H9 (cell line): Measurements from ENCODE around the gene TBC1D25. TPM values are rescaled to one million over a fixed set of nuclear protein-coding genes. Genes with fewer than 3 reads are reported as not detected.

Experiments
- DNase-seq: peaks from one replicate; pipeline ENCODE4 v3.0.0-alpha.2; 2017
- H2AFZ ChIP-seq: one replicate; pipeline ENCODE4 v1.6.1; 2013; ENCODE audit warnings: mild to moderate bottlenecking, low read length, control low read depth, moderate library complexity
- H2AK5ac ChIP-seq: 2 replicates; pipeline ENCODE4 v1.6.1; 2013; ENCODE audit warnings: low read length, control low read depth, mixed read lengths; ENCODE audit not compliant: insufficient read length
- H2BK120ac ChIP-seq: one replicate; pipeline ENCODE4 v1.6.1; 2013; ENCODE audit warnings: low read depth, mild to moderate bottlenecking, low read length, control low read depth, inconsistent platforms; ENCODE audit not compliant: poor library complexity, severe bottlenecking
- H2BK12ac ChIP-seq: 2 replicates; pipeline ENCODE4 v1.6.1; 2013; ENCODE audit warnings: low read length, control low read depth, mixed read lengths, low read depth; ENCODE audit not compliant: insufficient read length
- H2BK15ac ChIP-seq: 2 replicates; pipeline ENCODE4 v1.6.1; 2013; ENCODE audit warnings: low read depth, low read length, control low read depth
- H2BK20ac ChIP-seq: one replicate; pipeline ENCODE4 v1.6.1; 2013; ENCODE audit warnings: low read depth, mild to moderate bottlenecking, low read length, control low read depth, inconsistent platforms; ENCODE audit not compliant: poor library complexity, severe bottlenecking
- H2BK5ac ChIP-seq: 2 replicates; pipeline ENCODE4 v1.6.1; 2013; ENCODE audit warnings: low read length, control low read depth, mixed read lengths; ENCODE audit not compliant: insufficient read length
- H3K14ac ChIP-seq: 2 replicates; pipeline ENCODE4 v1.6.1; 2013; ENCODE audit warnings: low read length, control low read depth; ENCODE audit not compliant: insufficient read depth
- H3K18ac ChIP-seq: 2 replicates; pipeline ENCODE4 v1.6.1; 2013; ENCODE audit warnings: low read depth, mild to moderate bottlenecking, mixed read lengths, low read length, control low read depth; ENCODE audit not compliant: insufficient read length
- H3K23ac ChIP-seq: 2 replicates; pipeline ENCODE4 v1.6.1; 2013; ENCODE audit warnings: low read length, control low read depth, mixed read lengths, low read depth; ENCODE audit not compliant: insufficient read length
- H3K23me2 ChIP-seq: 2 replicates; pipeline ENCODE4 v1.6.1; 2013; ENCODE audit warnings: low read depth, mild to moderate bottlenecking, mixed read lengths, low read length, control low read depth; ENCODE audit not compliant: insufficient read length, poor library complexity, severe bottlenecking
- H3K27ac ChIP-seq: 2 replicates; pipeline ENCODE4 v1.5.1; 2013; ENCODE audit warnings: low read length, control low read depth, mixed read lengths, low read depth; ENCODE audit not compliant: insufficient read length
- H3K27me3 ChIP-seq: 2 replicates; pipeline ENCODE4 v1.6.1; 2013; ENCODE audit warnings: low read length, control low read depth, inconsistent platforms; ENCODE audit not compliant: insufficient read depth
- H3K4ac ChIP-seq: 2 replicates; pipeline ENCODE4 v1.6.1; 2013; ENCODE audit warnings: low read depth, mild to moderate bottlenecking, control low read depth, inconsistent platforms, low read length, moderate library complexity
- H3K4me1 ChIP-seq: 2 replicates; pipeline ENCODE4 v1.6.1; 2013; ENCODE audit warnings: low read length, control low read depth, inconsistent platforms; ENCODE audit not compliant: insufficient read depth
- H3K4me2 ChIP-seq: 2 replicates; pipeline ENCODE4 v1.6.1; 2013; ENCODE audit warnings: low read length, control low read depth, mixed read lengths; ENCODE audit not compliant: insufficient read length, insufficient read depth
- H3K56ac ChIP-seq: 2 replicates; pipeline ENCODE4 v1.6.1; 2013; ENCODE audit warnings: low read depth, mild to moderate bottlenecking, mixed read lengths, low read length, control low read depth; ENCODE audit not compliant: insufficient read length
- H3K79me1 ChIP-seq: 2 replicates; pipeline ENCODE4 v1.6.1; 2013; ENCODE audit warnings: low read depth, mild to moderate bottlenecking, moderate library complexity, low read length, control low read depth, inconsistent platforms; ENCODE audit not compliant: insufficient read depth, poor library complexity, severe bottlenecking
- H3K79me2 ChIP-seq: 2 replicates; pipeline ENCODE4 v1.6.1; 2013; ENCODE audit warnings: low read length, control low read depth, inconsistent platforms; ENCODE audit not compliant: insufficient read depth
- H3K9ac ChIP-seq: 2 replicates; pipeline ENCODE4 v1.6.1; 2013; ENCODE audit warnings: low read length, control low read depth, mixed read lengths; ENCODE audit not compliant: insufficient read length; ENCODE audit errors: extremely low read depth
- H3K9me3 ChIP-seq: one replicate; pipeline ENCODE4 v1.6.1; 2013; ENCODE audit warnings: low read depth, low read length, inconsistent platforms; ENCODE audit not compliant: control insufficient read depth
- H3T11ph ChIP-seq: one replicate; pipeline ENCODE4 v1.6.1; 2013; ENCODE audit warnings: mild to moderate bottlenecking, low read length, control low read depth, inconsistent platforms
- H4K20me1 ChIP-seq: one replicate; pipeline ENCODE4 v1.6.1; 2013; ENCODE audit not compliant: control insufficient read depth, insufficient read length, insufficient read depth
- H4K5ac ChIP-seq: 2 replicates; pipeline ENCODE4 v1.6.1; 2013; ENCODE audit warnings: low read depth, mild to moderate bottlenecking, mixed read lengths, low read length, control low read depth; ENCODE audit not compliant: insufficient read length
- H4K8ac ChIP-seq: replicated peaks from 2 replicates; pipeline ENCODE4 v1.6.1; 2013; ENCODE audit warnings: low read length, control low read depth, mixed read lengths, low read depth; ENCODE audit not compliant: insufficient read length
- H4K91ac ChIP-seq: 2 replicates; pipeline ENCODE4 v1.6.1; 2013; ENCODE audit warnings: low read depth, mild to moderate bottlenecking, moderate library complexity, mixed read lengths, low read length, control low read depth; ENCODE audit not compliant: insufficient read length
- H3K27ac Mint-ChIP-seq, 3 experiments: 2 replicates in 2 of 3; 3 replicates in 1 of 3; pipeline ENCODE4 v1.8.0; 2020 to 2021; ENCODE audit warnings: mixed read lengths in 3 of 3, mild to moderate bottlenecking in 1 of 3, moderate library complexity in 1 of 3
- H3K27me3 Mint-ChIP-seq: 2 replicates; pipeline ENCODE4 v1.8.0; 2021; ENCODE audit warnings: low read depth, mild to moderate bottlenecking, moderate library complexity, mixed read lengths
- H3K36me3 Mint-ChIP-seq, 3 experiments: 2 replicates in 2 of 3; 3 replicates in 1 of 3; pipeline ENCODE4 v1.8.0; 2020 to 2021; ENCODE audit warnings: low read depth in 3 of 3, mixed read lengths in 3 of 3; ENCODE audit not compliant: insufficient read depth in 1 of 3
- H3K4me1 Mint-ChIP-seq, 2 experiments: 2 replicates each; pipeline ENCODE4 v1.8.0; 2020; ENCODE audit warnings: mixed read lengths in 2 of 2
- H3K4me3 Mint-ChIP-seq, 2 experiments: 2 replicates in 1 of 2; 3 replicates in 1 of 2; pipeline ENCODE4 v1.8.0; 2020 to 2021; ENCODE audit warnings: mild to moderate bottlenecking in 2 of 2, mixed read lengths in 2 of 2, moderate library complexity in 1 of 2
- H3K9me3 Mint-ChIP-seq, 2 experiments: 2 replicates in 1 of 2; 3 replicates in 1 of 2; pipeline ENCODE4 v1.8.0; 2020; ENCODE audit warnings: mild to moderate bottlenecking in 2 of 2, mixed read lengths in 2 of 2, moderate library complexity in 1 of 2
- WGBS: extraction: QIAGEN DNeasy Blood & Tissue Kit; methylation state at CpG from one replicate; pipeline ENCODE4 v1.1.7; 2013; ENCODE audit warnings: missing lambda C conversion rate, low lambda C conversion rate, mixed read lengths; ENCODE audit not compliant: insufficient read length; ENCODE audit errors: extremely low coverage; 5-methylcytosine and 5-hydroxymethylcytosine counted together
- total RNA-seq: library from RNA; stranded (reverse); gene quantifications from 2 replicates; pipeline ENCODE4 v1.2.1, GENCODE V29; 2021
- TF ChIP-seq, protein P1 (sequence below): fragments of 200-600 bp; sonication (generic); conservative IDR thresholded peaks from 3 replicates; pipeline ENCODE4 v1.8.0; 2021; ENCODE audit warnings: antibody characterized with exemption, mild to moderate bottlenecking

TBC1D25 gene
- total RNA-seq, 1 experiment from 2014 or later = 10.2 TPM

DNA sequence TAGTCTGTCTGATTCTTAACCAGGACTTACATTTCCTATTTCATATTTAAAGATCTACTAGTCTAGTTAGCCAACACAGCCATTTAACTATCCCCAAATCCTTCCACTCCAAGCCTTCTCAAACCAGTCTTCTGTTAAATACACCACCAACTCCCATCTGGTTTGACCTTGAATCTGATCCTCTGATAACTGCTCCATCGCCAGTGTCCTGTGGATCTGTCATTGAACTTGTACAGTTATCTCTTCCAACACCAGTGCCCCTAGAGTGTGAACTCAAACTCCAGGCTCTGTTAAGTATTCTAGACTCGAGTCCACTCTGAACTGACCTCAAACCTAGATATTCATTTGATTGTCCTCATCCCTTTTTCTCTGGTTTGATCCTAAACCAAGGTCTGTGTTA is 72.2 kb downstream of the TBC1D25 start:
- H3K23ac ChIP-seq = no peak overlapping the region
- no peak overlapping the region for H3T11ph ChIP-seq
- no peak overlapping the region for H2BK120ac ChIP-seq
- no peak overlapping the region for H4K8ac ChIP-seq
- no peak overlapping the region for H2BK20ac ChIP-seq
- H3K27ac ChIP-seq = no peak overlapping the region
- no peak overlapping the region for H3K18ac ChIP-seq
- H3K79me1 ChIP-seq = no peaks in the 10 kb centered on the region
- no peak overlapping the region for H4K91ac ChIP-seq
- no peak overlapping the region for H3K4ac ChIP-seq
- H3K56ac ChIP-seq = no peak overlapping the region
- H3K9ac ChIP-seq = no peak overlapping the region
- H2AK5ac ChIP-seq = no peak overlapping the region
- no peaks in the 10 kb centered on the region for H3K27me3 ChIP-seq
- no peak overlapping the region for H3K4me2 ChIP-seq
- no peak overlapping the region for H2BK15ac ChIP-seq
- peaks cover 0 to 3% (median 0%) of the 10 kb centered on the region in 3 experiments; a peak in 2 of 7 replicates for H3K36me3 Mint-ChIP-seq
- no peak overlapping the region for H3K14ac ChIP-seq
- no peak overlapping the region for H2BK12ac ChIP-seq
- H3K23me2 ChIP-seq = no peaks in the 10 kb centered on the region
- no peak overlapping the region for H4K5ac ChIP-seq
- no peaks in the 10 kb centered on the region for H3K79me2 ChIP-seq
- peaks cover 8% of the 10 kb centered on the region for H3K9me3 ChIP-seq
- H2BK5ac ChIP-seq = no peak overlapping the region
- H3K27me3 Mint-ChIP-seq = peaks cover 5% of the 10 kb centered on the region
- no peak overlapping the region; a peak in 1 of 7 replicates for H3K27ac Mint-ChIP-seq
- DNase-seq = no peak
- H2AFZ ChIP-seq = no peak overlapping the region
- H3K4me1 Mint-ChIP-seq = peaks cover 6 to 8% of the 10 kb centered on the region in 2 experiments
- no CpG with 5 or more reads among the region's 2 CpGs for WGBS
- H4K20me1 ChIP-seq = no peaks in the 10 kb centered on the region
- TF ChIP-seq, protein P1, sequence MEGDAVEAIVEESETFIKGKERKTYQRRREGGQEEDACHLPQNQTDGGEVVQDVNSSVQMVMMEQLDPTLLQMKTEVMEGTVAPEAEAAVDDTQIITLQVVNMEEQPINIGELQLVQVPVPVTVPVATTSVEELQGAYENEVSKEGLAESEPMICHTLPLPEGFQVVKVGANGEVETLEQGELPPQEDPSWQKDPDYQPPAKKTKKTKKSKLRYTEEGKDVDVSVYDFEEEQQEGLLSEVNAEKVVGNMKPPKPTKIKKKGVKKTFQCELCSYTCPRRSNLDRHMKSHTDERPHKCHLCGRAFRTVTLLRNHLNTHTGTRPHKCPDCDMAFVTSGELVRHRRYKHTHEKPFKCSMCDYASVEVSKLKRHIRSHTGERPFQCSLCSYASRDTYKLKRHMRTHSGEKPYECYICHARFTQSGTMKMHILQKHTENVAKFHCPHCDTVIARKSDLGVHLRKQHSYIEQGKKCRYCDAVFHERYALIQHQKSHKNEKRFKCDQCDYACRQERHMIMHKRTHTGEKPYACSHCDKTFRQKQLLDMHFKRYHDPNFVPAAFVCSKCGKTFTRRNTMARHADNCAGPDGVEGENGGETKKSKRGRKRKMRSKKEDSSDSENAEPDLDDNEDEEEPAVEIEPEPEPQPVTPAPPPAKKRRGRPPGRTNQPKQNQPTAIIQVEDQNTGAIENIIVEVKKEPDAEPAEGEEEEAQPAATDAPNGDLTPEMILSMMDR = no peak
- H3K4me1 ChIP-seq = no peaks in the 10 kb centered on the region
- peaks cover 64 to 70% of the 10 kb centered on the region in 2 experiments for H3K9me3 Mint-ChIP-seq
- H3K4me3 Mint-ChIP-seq = no peak overlapping the region

Other genes with a start within 250 kb of the TBC1D25 start
- gene SSX3, start 183.0 kb upstream of the TBC1D25 start, total RNA-seq = not detected in 2 replicates
- gene SSX4, start 156.2 kb upstream of the TBC1D25 start, total RNA-seq = 0.29 TPM in 1 of 2 replicates, not detected in the other
- 0.29 TPM in 1 of 2 replicates, not detected in the other for gene SSX4B, start 127.8 kb upstream of the TBC1D25 start, total RNA-seq
- 25.1 and 28.3 TPM in 2 replicates for gene SLC38A5, start 69.5 kb upstream of the TBC1D25 start, total RNA-seq
- gene FTSJ1, start 63.5 kb upstream of the TBC1D25 start, total RNA-seq = 49.4 and 52.8 TPM in 2 replicates
- 12.6 and 13.2 TPM in 2 replicates for gene PORCN, start 30.7 kb upstream of the TBC1D25 start, total RNA-seq
- 117 and 124 TPM in 2 replicates for gene EBP, start 17.9 kb upstream of the TBC1D25 start, total RNA-seq
- gene RBM3, start 34.8 kb downstream of the TBC1D25 start, total RNA-seq = 259 and 264 TPM in 2 replicates
- 29.4 and 30.0 TPM in 2 replicates for gene WDR13, start 57.8 kb downstream of the TBC1D25 start, total RNA-seq
- gene WAS, start 144.1 kb downstream of the TBC1D25 start, total RNA-seq = 0.24 and 0.61 TPM in 2 replicates
- gene SUV39H1, start 157.0 kb downstream of the TBC1D25 start, total RNA-seq = 16.2 and 17.4 TPM in 2 replicates
- gene GLOD5, start 222.0 kb downstream of the TBC1D25 start, total RNA-seq = not detected in 2 replicates
- not detected in 2 replicates for gene GATA1, start 246.9 kb downstream of the TBC1D25 start, total RNA-seq